ENCODE measurements around the gene ATP5MC3.

ATP5MC3 gene

GRCh38 chr2:175168564-175168945 is 13.0 kb downstream of the ATP5MC3 start:
- DNase-seq (ENCODE audit: low read depth): no peak
- peak overlapping the region; percentile 88 for H3K4me3 ChIP-seq (ENCODE audit: low read length)
- TF ChIP-seq CTCF (conservative IDR thresholded peaks at IDR 0.05; ENCODE audit: low read depth, low read length): no peak

GRCh38 chr2:175167792-175168563 is 13.5 kb downstream of the ATP5MC3 start, which contains the start of gene ATF2:
Gene ATF2, minus strand, starts transcription at chr2:175168203. Its CDS starts 31,760 bp downstream, at chr2:175136443.
- peak within 1 kb of the TSS; percentile 100 for H3K4me3 ChIP-seq (ENCODE audit: low read length)
- peak; percentile 99 for DNase-seq (ENCODE audit: low read depth)
- no peak for TF ChIP-seq CTCF (conservative IDR thresholded peaks at IDR 0.05; ENCODE audit: low read depth, low read length)

GRCh38 chr2:175167076-175167791 is 14.3 kb downstream of the ATP5MC3 start:
- DNase-seq (ENCODE audit: low read depth): no peak
- H3K4me3 ChIP-seq (ENCODE audit: low read length): peak overlapping the region; percentile 100
- no peak for TF ChIP-seq CTCF (conservative IDR thresholded peaks at IDR 0.05; ENCODE audit: low read depth, low read length)

GRCh38 chr2:175166216-175166824 is 15.2 kb downstream of the ATP5MC3 start:
- TF ChIP-seq CTCF (conservative IDR thresholded peaks at IDR 0.05; ENCODE audit: low read depth, low read length): no peak
- no peak for DNase-seq (ENCODE audit: low read depth)
- H3K4me3 ChIP-seq (ENCODE audit: low read length): peak overlapping the region; percentile 100

- DNase-seq (ENCODE audit: low read depth): no peak
- no peak for TF ChIP-seq CTCF (conservative IDR thresholded peaks at IDR 0.05; ENCODE audit: low read depth, low read length)
- no peak overlapping the region for H3K4me3 ChIP-seq (ENCODE audit: low read length)
Measured at GRCh38 chr2:175164235-175164634, 17.3 kb downstream of the ATP5MC3 start.

GRCh38 chr2:175158894-175159293 is 22.6 kb downstream of the ATP5MC3 start:
- no peak for TF ChIP-seq CTCF (conservative IDR thresholded peaks at IDR 0.05; ENCODE audit: low read depth, low read length)
- no peak overlapping the region for H3K4me3 ChIP-seq (ENCODE audit: low read length)
- no peak for DNase-seq (ENCODE audit: low read depth)

All from retinal pigment epithelial cell (primary cell).